DOHH2 (cell line): Measurements from ENCODE around the gene AHNAK.

Experiments
- H3F3A ChIP-seq: fragments of 200-600 bp; sonication (generic), shearing (Covaris generic); 2 replicates; pipeline ENCODE4 v1.6.0; 2016; ENCODE audit warnings: antibody characterized with exemption, mild to moderate bottlenecking; ENCODE audit not compliant: control insufficient read depth, insufficient read depth
- H3K27ac ChIP-seq: fragments of 200-600 bp; sonication (generic); 2 replicates; pipeline ENCODE4 v1.5.1; 2014; ENCODE audit warnings: low read depth, mild to moderate bottlenecking, low read length, moderate library complexity
- H3K27me3 ChIP-seq: fragments of 200-600 bp; sonication (generic); 2 replicates; pipeline ENCODE4 v1.6.1; 2014; ENCODE audit warnings: mild to moderate bottlenecking, low read length, mixed read lengths; ENCODE audit not compliant: control insufficient read depth
- H3K36me3 ChIP-seq: fragments of 200-600 bp; sonication (generic); 2 replicates; pipeline ENCODE4 v1.6.1; 2014; ENCODE audit warnings: mild to moderate bottlenecking, low read length, moderate library complexity, mixed read lengths; ENCODE audit not compliant: control insufficient read depth
- H3K4me1 ChIP-seq: fragments of 200-600 bp; sonication (generic); 2 replicates; pipeline ENCODE4 v1.6.1; 2014; ENCODE audit warnings: mild to moderate bottlenecking, low read length, mixed read lengths; ENCODE audit not compliant: control insufficient read depth
- H3K4me2 ChIP-seq: fragments of 200-600 bp; sonication (generic); 2 replicates; pipeline ENCODE4 v1.6.0; 2014; ENCODE audit warnings: mild to moderate bottlenecking, low read length, moderate library complexity
- H3K4me3 ChIP-seq: fragments of 200-600 bp; sonication (generic); 2 replicates; pipeline ENCODE4 v1.5.1; 2014; ENCODE audit warnings: mild to moderate bottlenecking, low read length, mixed read lengths
- H3K79me2 ChIP-seq: fragments of 200-600 bp; sonication (generic); 2 replicates; pipeline ENCODE4 v1.6.1; 2014; ENCODE audit warnings: mild to moderate bottlenecking, low read length, mixed read lengths; ENCODE audit not compliant: control insufficient read depth
- H3K9me2 ChIP-seq: fragments of 200-600 bp; sonication (generic); replicated peaks from 2 replicates; pipeline ENCODE4 v1.6.1; 2014; ENCODE audit warnings: mild to moderate bottlenecking, low read length, mixed read lengths; ENCODE audit not compliant: control insufficient read depth
- H3K9me3 ChIP-seq: fragments of 200-600 bp; sonication (generic); 2 replicates; pipeline ENCODE4 v1.6.1; 2014; ENCODE audit warnings: antibody characterized with exemption, low read length, mixed read lengths; ENCODE audit not compliant: control insufficient read depth, insufficient read depth
- H4K20me1 ChIP-seq: fragments of 200-600 bp; sonication (generic); 2 replicates; pipeline ENCODE4 v1.6.0; 2014; ENCODE audit warnings: low read depth, mild to moderate bottlenecking, antibody characterized with exemption, low read length, moderate library complexity; ENCODE audit not compliant: control insufficient read depth, insufficient read depth
- CTCF ChIP-seq: fragments of 200-600 bp; sonication (generic); IDR thresholded peaks from one replicate; pipeline ENCODE4 v1.5.1; 2014; ENCODE audit warnings: antibody characterized with exemption, mild to moderate bottlenecking, low read depth, low read length; ENCODE audit not compliant: poor library complexity, severe bottlenecking
- EZH2phosphoT487 ChIP-seq: fragments of 200-600 bp; sonication (generic); IDR thresholded peaks from 2 replicates; pipeline ENCODE4 v1.6.1; 2017; ENCODE audit warnings: borderline replicate concordance, mild to moderate bottlenecking, antibody characterized with exemption, low read length, moderate library complexity, mixed read lengths

AHNAK gene

GRCh38 chr11:62444835-62445234, 101.8 kb downstream of the AHNAK start:
- H3K36me3 ChIP-seq = no peaks in the 10 kb centered on the region
- no peaks in the 10 kb centered on the region for H3K4me1 ChIP-seq
- H3K4me3 ChIP-seq = no peak overlapping the region
- peak overlapping the region; percentile 2; the same call in 1 of the 2 replicates for H3K4me2 ChIP-seq
- peaks cover 29% of the 10 kb centered on the region for H3K27me3 ChIP-seq
- H3K27ac ChIP-seq = no peak overlapping the region
- H3K9me2 ChIP-seq = no peaks in the 10 kb centered on the region
- H3K79me2 ChIP-seq = no peaks in the 10 kb centered on the region
- H4K20me1 ChIP-seq = no peaks in the 10 kb centered on the region
- no peak for TF ChIP-seq CTCF
- H3K9me3 ChIP-seq = no peaks in the 10 kb centered on the region
- H3F3A ChIP-seq = no peaks in the 10 kb centered on the region

- Histone ChIP-seq H3K36me3 (no peaks in the 10 kb centered on the region), H4K20me1 (no peaks in the 10 kb centered on the region), H3K79me2 (no peaks in the 10 kb centered on the region), H3K9me3 (no peaks in the 10 kb centered on the region), H3K9me2 (no peaks in the 10 kb centered on the region), H3K4me2 (peak overlapping the region; percentile 2; the same call in 1 of the 2 replicates), H3K4me3 (no peak overlapping the region), H3K27me3 (peaks cover 29% of the 10 kb centered on the region), H3K27ac (no peak overlapping the region), H3K4me1 (no peaks in the 10 kb centered on the region), H3F3A (no peaks in the 10 kb centered on the region)
- TF ChIP-seq EZH2phosphoT487 (no peak), CTCF (no peak)
Measured at GRCh38 chr11:62444236-62444833, 102.3 kb downstream of the AHNAK start.

GRCh38 chr11:62443390-62444235, 103.0 kb downstream of the AHNAK start:
- Histone ChIP-seq H3K27ac (no peak overlapping the region), H3K4me3 (no peak overlapping the region)

More at GRCh38 chr11:62443390-62444235, 103.0 kb downstream of the AHNAK start:
- H3K36me3 ChIP-seq = no peaks in the 10 kb centered on the region
- H3F3A ChIP-seq = no peaks in the 10 kb centered on the region
- no peaks in the 10 kb centered on the region for H3K4me1 ChIP-seq
- H4K20me1 ChIP-seq = no peaks in the 10 kb centered on the region
- TF ChIP-seq CTCF (no peak), EZH2phosphoT487 (no peak)
- no peaks in the 10 kb centered on the region for H3K9me3 ChIP-seq
- H3K79me2 ChIP-seq = no peaks in the 10 kb centered on the region
- no peak overlapping the region for H3K4me2 ChIP-seq
- no peaks in the 10 kb centered on the region for H3K9me2 ChIP-seq
- peaks cover 29% of the 10 kb centered on the region for H3K27me3 ChIP-seq
